ENCODE results near the gene CCR5AS.

GRCh38 chr3:46383951-46384330 lies 22.9 kb downstream of the CCR5AS start:
- no peak for TF ChIP-seq POLR2A (IDR thresholded peaks at IDR 0.05; ENCODE audit: low read length)
- TF ChIP-seq GATA1 (IDR thresholded peaks at IDR 0.05; ENCODE audit: low read depth, low read length): no peak

Measured in erythroblast (primary cell).